Effector CD4-positive, alpha-beta T cell (primary cell): ENCODE measurements around the gene CSNK1A1.
"Not testable (repeated sequence)": the region's sequence is repeated elsewhere in the genome, so short reads cannot be mapped to it uniquely, and the experiment has no call there.

Source experiments
- DNase-seq: peaks from one replicate; pipeline ENCODE4 v3.0.0-alpha.2; 2020

The CSNK1A1 gene

DNA sequence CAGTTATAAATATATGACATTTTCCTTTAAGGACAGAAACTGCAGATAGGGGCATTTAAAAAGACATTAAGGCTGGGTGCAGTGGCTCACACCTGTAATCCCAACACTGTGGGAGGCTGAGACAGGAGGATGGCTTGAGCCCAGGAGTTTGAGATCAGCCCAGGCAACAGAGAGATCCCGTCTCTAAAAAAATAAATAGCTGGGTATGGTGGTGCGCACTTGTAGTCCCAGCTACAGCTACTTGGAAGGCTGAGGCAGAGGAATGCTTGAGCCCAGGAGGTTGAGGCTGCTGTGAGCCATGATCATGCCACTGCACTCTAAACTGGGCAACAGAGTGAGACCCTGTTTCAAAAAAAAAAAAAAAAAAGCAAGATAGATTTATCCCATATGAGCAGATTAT, 63.6 kb downstream of the CSNK1A1 start:
- DNase-seq, result no peak

DNA sequence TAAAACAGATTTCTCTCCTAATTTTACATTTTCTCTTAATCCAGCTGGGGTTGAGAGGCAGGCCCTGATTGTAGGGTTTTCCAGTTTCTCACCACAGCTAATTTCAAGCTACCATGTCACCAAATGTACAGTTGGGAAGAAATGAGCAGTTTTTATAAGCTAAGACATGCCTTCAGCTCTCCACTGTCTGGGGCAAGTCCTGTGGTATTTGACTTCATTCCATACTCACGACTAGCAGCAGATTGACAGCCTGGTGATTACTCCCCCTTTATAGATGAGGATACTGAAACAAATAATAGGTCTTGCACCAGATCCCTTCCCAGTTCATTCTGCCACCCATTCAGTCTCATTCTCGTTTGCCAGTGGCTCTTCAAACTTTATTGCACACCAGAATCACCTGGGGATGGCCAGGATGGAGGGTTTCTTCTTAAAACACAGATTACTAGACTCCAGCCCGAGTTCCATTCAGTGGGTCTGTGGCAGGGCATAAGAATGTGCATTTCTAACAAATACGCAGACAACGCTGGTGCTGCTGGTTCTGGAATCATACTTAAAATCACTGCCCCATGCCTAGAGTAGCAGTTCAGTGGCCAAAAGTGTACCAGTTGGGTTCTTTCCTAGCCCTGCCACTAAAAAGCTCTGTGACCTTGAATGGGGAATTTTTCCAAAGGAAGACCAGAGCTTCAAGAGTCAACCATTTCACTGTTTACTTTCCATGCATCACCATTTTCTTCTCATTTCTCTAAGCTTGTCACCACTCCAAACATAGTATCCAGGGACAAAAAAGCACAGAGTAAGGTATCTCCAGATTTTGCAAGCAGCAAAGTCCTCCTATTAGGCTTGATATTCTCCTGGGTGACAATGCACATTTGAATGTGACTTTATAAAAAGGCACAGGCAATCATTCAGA, 64.3 kb downstream of the CSNK1A1 start:
- no peak for DNase-seq

DNA sequence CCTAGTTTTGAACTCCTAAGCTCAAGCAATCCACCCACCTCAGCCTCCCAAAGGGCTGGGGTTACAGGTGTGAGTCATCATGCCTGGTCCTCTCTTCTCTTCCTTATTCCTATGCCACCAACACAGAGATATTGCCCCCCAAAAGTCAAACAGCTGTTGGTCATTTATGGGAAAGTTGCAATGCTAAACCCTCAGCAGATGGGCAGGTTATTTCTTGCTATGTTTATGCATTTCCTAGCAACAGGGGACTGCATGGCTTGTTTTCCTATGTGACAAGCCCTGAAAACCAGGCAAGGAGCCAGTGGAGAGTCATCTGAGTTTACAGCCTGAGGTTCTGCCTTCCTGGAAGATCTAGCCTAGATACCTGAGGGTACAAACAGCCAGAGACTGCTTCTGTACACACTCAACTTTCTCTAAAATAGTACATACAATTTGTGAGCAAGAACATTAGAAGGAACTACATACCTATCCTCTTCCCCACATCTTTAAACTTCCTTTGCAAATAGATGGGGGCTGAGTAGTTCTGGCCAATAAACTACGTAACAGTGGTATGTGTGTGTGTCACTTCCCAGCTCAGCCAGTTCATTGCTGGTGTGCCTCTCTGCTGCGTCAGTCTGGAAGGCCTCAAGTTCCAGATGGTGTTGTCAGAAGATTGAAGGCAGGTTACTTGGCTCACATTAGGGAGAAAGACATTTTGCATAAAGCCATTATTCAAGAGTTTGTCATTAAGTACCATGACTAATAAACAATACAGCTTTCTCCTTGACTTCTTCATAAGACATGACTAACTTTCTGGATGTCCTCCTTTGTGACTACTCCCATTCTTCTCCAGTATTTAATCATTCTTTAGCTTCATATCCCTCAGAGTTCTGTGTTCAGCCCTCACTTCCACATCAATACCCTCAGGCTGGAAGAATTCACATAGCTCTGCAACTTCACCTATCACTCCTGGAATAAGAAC, 65.3 kb downstream of the CSNK1A1 start:
- no peak for DNase-seq

DNA sequence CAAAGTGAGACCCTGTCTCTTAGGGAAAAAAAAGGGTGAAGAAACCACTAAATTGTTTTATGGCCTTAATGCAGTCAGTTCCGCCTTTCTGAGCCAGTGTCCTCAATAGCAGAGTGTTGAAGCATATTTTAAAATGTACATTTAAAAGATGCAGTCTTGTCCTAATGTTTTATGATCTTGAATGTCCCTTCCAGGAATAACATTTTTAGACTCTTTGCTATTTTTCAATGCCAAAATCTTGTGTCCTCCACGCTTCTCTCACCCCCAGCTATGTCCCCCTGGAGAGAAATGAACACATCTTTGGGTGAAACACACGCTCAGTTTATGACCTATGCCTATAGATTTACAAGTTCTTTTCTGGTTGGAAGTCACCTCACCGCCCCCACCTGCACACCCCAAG, 69.8 kb downstream of the CSNK1A1 start:
- no peak for DNase-seq

DNA sequence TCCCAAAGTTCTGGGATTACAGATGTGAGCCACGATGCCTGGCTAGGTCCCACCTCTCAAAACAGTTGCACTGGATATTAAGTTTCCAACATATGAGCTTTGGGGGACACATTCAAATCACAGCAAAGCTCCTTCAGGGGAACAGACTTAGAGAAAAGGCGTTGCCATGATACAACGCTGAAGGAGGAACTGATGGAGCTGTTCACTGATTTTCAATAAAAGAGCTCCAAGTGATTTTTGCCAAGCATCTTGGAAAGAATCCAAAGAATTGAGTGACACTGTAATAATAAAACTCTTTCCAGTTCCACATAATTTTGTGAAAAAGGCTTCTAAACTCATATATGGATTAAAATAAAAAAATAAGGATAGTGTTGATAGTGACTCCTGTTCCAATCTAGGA, 72.5 kb downstream of the CSNK1A1 start:
- no peak for DNase-seq

DNA sequence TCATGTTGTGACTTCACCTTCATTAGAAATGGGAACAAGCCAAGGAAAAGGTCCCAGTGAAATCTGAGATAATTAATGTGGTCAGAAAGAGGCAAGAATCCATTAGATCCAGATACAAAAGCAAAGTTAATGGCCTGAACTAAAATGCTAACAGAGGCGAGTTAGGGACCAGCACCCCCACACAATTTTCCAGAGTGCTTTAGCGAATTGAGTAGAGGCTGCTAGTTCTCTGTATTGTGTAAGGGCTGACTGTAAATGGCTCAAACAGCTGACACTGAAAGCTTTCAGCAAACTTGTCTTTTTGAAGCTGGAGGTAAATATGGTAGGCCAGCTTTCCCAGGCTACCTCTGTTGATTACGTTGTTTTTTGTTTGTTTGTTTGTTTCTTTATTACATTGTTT, 75.5 kb downstream of the CSNK1A1 start:
- DNase-seq, result no peak

DNA sequence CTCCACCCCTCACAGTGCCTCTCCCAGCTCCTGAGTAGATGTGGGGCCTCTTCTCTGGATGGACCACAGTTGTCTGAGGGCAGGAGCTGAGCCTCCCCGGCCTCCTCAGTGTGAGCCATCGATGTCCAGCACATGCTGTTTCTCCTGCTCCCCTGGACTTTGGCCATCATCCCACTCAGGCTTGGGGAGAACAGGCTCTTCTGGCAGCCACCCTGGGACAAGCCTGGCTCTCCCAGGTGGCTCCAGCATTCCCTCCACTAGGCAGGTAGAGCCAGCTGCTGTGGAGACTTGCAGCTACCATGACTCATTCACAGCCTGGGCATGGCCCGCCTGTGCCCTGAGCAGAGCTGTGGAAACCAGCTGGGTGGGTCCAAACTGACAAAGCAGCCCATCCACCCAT, 77.0 kb downstream of the CSNK1A1 start:
- DNase-seq, result no peak

DNA sequence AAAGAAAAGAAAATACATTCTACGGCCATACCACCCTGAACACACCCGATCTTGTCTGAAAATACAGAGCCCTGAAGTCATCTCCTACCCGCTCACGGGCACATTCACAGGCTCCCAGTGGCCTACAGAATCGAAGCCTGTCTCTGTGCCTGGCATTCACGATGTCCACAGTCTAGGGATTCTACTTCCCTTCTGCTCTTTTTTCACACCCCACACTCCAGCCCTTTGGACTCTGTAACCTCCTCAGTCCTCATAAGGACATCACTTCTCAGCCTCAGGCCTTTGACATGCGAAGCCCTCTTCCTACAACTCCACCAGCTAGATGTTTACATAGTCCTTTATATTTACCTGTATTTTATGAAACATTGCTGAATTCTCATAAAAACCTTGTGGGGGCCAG, 77.8 kb downstream of the CSNK1A1 start:
- no peak for DNase-seq

DNA sequence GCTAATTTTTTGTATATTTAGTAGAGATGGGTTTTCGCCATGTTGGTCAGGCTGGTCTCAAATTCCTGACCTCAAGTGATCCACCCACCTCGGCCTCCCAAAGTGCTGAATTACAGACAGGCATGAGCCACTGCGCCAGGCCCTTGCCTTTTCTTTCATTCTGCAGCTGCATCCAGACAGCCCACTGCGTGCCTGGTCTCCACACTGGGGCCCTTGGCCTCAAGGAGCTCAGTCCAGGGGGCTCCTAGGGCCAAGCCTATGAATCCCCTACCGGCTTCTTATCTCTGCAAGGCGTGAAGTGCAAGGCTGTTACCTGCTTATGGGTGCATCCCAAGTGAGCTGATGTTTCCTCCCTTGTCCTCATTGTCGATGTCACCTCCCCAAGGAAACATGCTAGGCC, 78.8 kb downstream of the CSNK1A1 start:
- no peak for DNase-seq

DNA sequence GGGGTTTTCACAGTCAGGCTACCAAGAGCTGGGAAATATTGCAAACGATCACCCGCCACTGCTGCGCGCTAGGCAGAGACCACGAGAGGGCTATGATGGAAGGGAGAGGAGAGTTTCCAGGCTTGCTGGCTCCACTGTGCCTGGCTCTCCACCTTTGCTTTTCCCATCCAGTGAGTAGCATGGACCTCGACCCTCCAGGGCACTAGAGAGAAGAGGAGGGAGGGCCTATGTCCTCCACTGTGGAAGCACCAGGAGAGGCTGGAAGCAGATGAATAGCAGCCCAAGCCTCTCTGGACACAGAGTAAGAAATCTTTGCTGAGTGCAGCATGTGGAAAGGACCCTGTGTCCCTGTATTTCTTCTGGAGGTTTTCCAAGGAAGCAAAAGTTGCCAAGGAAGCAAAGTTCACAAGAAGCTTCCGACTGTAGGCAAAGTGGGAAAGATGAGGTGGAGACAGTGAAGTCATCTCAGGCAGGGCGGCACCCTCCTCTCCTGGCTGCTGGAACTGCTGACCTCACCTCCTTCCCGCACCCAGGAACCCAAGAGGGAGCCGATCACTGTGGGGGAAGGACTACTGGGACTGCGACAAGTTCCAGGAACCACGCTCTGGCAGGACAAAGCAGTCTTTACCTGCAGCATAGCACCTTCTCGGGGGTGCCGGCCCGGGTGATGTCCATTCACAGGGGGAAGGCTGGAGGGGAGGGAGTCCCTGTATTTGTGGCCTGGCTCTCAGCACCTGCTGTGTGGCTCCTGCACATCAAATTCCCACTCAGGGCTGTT, 79.6 kb downstream of the CSNK1A1 start:
- DNase-seq, result no peak

DNA sequence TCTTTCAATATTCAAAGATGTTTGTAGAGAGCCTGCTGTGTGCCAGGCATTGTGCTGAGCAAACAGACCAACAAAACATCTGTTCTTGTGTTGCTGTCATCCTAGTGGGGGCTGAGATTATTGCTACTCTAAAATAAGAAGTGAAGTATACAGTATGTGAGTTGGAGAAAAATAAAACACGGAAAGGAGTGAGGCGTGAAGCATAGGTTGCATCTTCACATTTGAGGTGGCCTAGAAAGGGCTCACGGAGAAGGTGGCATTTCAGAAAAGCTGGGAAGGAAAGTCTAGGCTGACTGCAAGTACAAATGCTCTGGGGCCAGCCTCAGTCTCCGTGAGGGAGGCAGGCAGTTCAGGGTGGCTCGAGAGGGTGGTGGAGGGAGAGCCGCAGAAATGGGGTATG, 80.3 kb downstream of the CSNK1A1 start:
- DNase-seq, result no peak

DNA sequence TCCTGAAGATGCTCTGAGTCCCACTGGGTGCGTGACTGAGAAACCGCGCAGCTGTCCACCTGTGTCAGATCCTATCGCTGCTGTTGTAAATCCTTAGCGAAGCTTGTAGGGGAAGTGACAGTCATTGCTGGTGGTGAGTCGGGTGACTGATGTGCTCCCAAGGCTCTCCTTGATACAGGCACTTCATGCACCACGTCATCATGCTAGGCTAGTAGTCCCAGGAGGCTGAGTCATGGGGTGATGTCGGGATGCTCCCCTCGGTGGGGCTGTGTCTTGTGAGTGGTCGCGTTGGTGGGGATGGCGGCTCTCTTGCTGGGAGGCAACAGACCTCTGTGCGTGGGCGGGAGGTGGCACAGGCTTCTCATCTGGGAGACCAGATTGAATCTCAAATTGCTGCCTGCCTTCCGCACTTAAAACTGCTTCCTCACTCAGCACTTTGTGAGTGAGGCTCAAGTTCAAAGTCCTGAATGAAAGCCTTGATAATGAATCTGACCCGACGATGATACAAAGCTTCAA, 84.7 kb downstream of the CSNK1A1 start:
- no peak for DNase-seq

DNA sequence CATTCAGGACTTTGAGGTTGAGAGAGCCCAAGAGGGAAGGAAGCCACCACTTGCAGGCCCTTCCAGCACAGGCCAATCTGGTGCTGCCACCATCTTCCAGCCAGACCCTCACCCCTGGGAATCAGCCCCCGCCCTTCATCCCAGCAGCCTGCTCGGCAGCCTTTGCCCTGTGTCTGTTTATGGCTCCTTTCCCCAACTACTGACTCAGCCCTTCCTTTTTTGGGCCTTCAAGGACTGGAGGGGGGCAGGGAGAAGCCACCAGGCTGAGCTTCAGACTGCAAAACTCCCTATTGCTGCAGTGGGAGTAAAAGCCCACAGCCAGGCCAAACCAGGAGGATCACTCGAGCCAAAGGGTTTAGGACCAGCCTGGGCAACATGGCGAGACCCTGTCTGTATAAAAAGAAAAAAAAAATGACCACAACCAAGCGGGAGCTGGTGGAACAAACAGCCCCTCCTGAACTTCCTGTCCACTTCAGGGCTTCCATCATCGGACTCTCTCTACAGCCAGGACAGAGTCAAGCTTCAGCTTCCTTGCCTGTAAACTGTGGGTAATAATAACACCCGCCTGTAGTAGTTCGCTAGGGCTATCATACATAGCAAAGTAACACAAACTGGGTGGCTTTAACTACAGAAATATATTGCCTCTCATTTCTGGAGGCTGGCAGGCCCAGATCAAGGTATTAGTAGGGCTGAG, 86.3 kb downstream of the CSNK1A1 start:
- no peak for DNase-seq

DNA sequence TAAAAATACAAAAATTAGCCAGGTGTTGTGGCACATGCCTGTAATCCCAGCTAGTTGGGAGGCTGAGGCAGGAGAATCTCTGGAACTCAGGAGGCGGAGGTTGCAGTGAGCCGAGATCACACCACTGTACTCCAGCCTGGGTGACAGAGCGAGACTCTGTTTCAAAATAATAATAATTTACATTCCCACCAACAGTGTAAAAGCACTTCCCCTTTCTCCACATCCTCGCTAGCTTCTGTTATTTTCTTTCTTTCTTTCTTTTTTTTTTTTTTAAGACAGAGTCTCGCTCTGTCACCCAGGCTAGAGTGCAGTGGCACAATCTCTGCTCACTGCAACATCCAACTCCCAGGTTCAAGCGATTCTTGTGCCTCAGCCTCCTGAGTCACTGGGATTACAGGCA, 89.3 kb downstream of the CSNK1A1 start:
- DNase-seq, result not testable (repeated sequence)

DNA sequence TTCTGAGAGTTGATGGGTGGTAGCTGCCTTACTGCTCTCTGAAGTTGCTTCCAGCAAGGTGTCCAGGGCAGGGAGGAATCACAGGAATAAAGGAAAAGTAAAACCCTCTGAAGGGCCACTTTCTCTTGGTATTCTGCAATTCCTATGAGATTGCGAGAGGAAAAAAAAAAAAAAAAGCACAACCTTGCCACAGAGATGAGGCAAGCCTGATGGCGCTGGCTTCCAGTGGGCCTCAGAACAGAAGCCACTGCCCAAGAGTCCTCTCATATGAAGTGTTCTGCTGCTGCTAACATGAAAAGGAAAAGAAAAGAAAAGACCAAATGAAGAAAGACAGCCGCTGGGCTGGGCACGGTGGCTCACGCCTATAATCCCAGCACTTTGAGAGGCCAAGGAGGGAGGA, 91.3 kb downstream of the CSNK1A1 start:
- no peak for DNase-seq

DNA sequence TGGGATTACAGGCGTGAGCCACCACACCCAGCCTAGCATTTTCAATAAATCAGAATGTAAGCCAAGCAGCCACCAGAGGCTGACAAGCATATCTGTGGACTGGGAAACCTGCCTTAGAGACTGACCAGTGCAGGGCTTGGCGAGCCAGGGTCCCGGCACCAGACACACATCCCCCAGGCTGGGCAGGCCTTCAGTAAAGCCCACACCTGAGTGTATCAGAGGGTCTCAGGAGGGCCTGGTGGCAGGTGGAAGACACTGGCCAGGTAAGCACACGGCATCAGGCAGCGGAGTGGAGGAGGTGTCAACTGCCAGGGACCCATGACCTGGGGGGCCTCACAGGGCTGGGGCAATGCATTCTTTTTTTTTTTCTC, 93.9 kb downstream of the CSNK1A1 start:
- no peak for DNase-seq

DNA sequence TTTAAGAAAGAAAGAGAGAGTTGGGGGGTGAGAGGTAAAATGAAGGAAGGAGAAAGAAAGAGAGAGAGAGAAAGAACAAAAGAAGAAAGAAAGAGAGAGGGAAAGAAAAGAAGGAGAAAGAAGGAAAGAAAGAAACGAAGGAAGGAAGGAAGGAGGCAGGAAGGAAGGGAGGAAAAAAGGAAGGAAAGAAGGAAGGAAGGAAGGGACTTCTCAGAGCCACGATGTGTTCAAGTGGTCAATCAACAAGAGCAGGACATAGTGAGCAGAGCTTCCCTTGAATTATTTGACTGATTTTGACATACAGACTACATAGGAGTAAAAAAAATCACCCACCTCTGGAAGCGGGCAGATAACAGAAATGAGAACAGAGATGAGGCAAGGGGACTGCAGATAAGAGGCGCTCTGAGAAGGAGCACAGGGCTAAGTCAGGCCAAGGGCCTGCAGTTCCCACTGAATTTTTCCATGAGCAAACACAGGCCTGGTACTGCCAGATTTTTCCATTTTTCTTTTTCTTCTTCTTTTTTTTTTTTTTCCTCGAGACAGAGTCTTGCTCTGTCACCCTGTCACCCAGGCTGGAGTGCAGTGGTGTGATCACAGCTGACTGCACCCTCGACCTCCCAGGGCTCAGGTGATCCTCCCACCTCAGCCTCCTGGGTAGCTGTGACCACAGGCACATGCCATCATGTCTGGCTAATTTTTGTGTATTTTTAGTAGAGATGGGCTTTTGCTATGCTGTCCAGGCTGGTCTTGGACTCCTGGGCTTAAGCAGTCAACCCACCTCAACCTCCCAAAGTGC, 94.4 kb downstream of the CSNK1A1 start:
- DNase-seq, result no peak

DNA sequence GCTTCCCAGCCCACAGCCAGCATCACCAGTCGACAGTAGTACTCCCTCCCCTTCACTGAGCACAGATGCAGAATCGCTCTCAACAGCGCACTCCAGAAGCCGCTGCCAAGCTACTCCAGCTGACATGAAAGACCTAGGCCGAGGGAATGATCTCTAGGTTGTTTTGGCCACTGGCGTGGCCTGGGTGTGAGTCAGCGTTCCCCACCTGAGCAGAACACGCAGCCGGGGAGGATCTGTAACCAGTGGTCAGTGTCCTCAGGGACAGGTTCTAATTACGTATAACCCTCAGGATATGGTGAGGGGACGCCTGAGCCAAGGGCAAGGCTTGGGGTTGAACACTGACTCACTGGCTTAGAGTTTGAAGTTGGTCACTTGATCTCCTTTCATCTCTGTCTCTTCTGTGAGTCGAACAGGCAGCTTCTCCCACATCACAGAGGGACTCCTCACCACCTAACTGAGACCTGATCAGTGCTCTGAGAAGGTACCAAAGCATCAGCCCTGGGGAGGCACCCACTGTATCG, 95.3 kb downstream of the CSNK1A1 start:
- no peak for DNase-seq

DNA sequence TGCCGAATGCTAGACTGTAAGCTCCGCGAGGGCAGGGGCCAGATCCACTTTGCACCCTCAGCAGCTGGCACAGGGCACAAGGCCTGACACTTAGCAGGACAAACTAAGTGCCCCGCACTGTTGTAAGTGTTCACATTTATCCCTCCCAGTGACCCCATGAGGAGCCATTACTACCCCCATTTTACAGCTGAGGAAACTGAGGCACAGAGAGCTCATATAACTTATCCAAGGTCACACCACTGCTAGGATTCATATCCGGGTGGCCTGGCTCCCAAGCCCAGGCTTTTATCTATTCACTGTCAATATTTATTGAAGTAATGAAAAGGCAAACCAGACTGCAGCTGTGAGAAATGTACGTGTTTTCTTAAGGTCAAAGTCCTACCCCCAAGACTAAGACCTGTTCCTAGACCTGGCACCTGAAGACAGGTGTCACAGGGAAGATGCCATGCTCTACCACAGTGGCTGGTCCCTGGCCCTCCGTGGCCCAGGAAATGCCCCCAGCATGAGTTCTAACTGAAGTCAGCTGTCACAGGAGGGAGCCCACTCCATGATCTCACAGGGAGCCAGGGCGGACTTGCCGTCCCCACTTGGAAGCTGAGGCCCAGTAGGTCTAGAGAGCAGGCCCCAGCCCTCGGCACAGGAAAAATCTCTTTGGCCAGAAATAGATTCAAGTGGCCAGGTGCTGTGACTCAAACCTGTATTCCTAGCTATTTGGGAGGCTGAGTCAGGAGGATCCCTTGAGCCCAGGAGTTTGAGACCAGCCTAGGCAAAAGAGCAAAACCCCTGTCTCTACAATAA, 97.4 kb downstream of the CSNK1A1 start:
- no peak for DNase-seq
